Measurements from ENCODE around the gene E4F1. TPM values are rescaled to one million over a fixed set of nuclear protein-coding genes. Genes with fewer than 3 reads are reported as not detected.

E4F1 gene
- total and polyA plus RNA-seq, 10 of the 15 experiments (the other 5 are each of a cell fraction or from before 2014, with no cell fraction given): 0.23 to 36.5 (median 14.5) TPM

GRCh38 chr16:2277466-2278271 is 54.3 kb downstream of the E4F1 start:
- Histone ChIP-seq H3K27me3 (replicated peaks in 1 of 2; ENCODE audit: control insufficient read depth in 2 of 2, insufficient read depth in 2 of 2, low read length in 1 of 2) (no peaks in the 10 kb centered on the region), H3K9me3 (replicated peaks; ENCODE audit: control insufficient read depth, insufficient read depth, low read length) (no peaks in the 10 kb centered on the region), H3K79me2 (ENCODE audit: control insufficient read depth, insufficient read depth, low read length) (no peaks in the 10 kb centered on the region), H3K27ac (ENCODE audit: control insufficient read depth, insufficient read depth) (no peak overlapping the region), H3K36me3 (ENCODE audit: control insufficient read depth in 2 of 2, insufficient read depth in 2 of 2, low read length in 1 of 2) (no peaks in the 10 kb centered on the region), H3K4me3 (no peak overlapping the region), H3K4me2 (ENCODE audit: control insufficient read depth, insufficient read depth) (no peak overlapping the region), H4K20me1 (ENCODE audit: control insufficient read depth, insufficient read depth) (no peaks in the 10 kb centered on the region), H3K9ac (ENCODE audit: control insufficient read depth, insufficient read depth, low read length) (no peak overlapping the region), H2AFZ (ENCODE audit: control insufficient read depth, low read depth, low read length) (no peak overlapping the region), H3K4me1 (ENCODE audit: control insufficient read depth, insufficient read depth, low read length) (no peaks in the 10 kb centered on the region)
- ChIA-PET POLR2A (no interaction called here), RAD21 (ENCODE audit: unreplicated experiment) (no interaction called here), SMC1A (ENCODE audit: uncharacterized antibody, unreplicated experiment) (no interaction called here), CTCF (no interaction called here)
- WGBS (ENCODE audit: insufficient coverage, insufficient replicate concordance, low lambda C conversion rate, missing lambda C conversion rate): 69% methylated on average over 25 of the region's 25 CpGs
- in situ Hi-C loops (cut with MboI): no loop called here
- TF ChIP-seq TAF1 (IDR thresholded peaks at IDR 0.05; ENCODE audit: borderline replicate concordance, low read depth, low read length): no peak
- no peak for TF ChIP-seq NKRF (conservative IDR thresholded peaks at IDR 0.05)
- TF ChIP-seq USF1 (IDR thresholded peaks at IDR 0.05; ENCODE audit: borderline replicate concordance, extremely low read length, insufficient read depth, low read depth, low read length): no peak
- TF ChIP-seq NFYA (IDR thresholded peaks at IDR 0.05; ENCODE audit: borderline replicate concordance, low read depth, low read length): no peak
- TF ChIP-seq SRF (IDR thresholded peaks at IDR 0.05; ENCODE audit: low read depth in 2 of 2, low read length in 2 of 2): no peak
- FAIRE-seq: no peak
- no TSS peak for BruUV-seq (replicated peaks)
- no peak for ATAC-seq
- DNase-seq (ENCODE audit: low read depth, low spot score): no peak
- intact Hi-C loops (cut with micrococcal nuclease; ENCODE audit: unreplicated experiment): no loop called here
